Astrocyte (in vitro differentiated cells and primary cell): ENCODE data around the gene PUM2. TPM values are rescaled to one million over a fixed set of nuclear protein-coding genes. Genes with fewer than 3 reads are reported as not detected.
A peak's percentile ranks its signal among the peaks of the same experiment; 100 is the strongest.

Source experiments
- DNase-seq: peaks from one replicate; pipeline ENCODE4 v3.0.0-alpha.2; 2010; ENCODE audit warnings: low read depth
- FAIRE-seq: peaks from 2 replicates; lab custom pipeline; 2011; peaks lifted over from hg19 to GRCh38; lab: Jason Lieb, UNC
- H2AFZ ChIP-seq: 2 replicates; pipeline ENCODE4 v1.6.0; 2012; ENCODE audit warnings: low read depth, low read length, inconsistent platforms
- H3K27ac ChIP-seq: 2 replicates; pipeline ENCODE4 v1.5.1; 2011; ENCODE audit warnings: low read depth, low read length, inconsistent platforms
- H3K27me3 ChIP-seq: 2 replicates; pipeline ENCODE4 v1.6.0; 2011; ENCODE audit warnings: low read length, inconsistent platforms; ENCODE audit not compliant: insufficient read depth
- H3K36me3 ChIP-seq: 2 replicates; pipeline ENCODE4 v1.5.1; 2011; ENCODE audit warnings: low read length, inconsistent platforms; ENCODE audit not compliant: insufficient read depth
- H3K4me1 ChIP-seq: 2 replicates; pipeline ENCODE4 v1.5.1; 2011; ENCODE audit warnings: low read length, inconsistent platforms; ENCODE audit not compliant: insufficient read depth
- H3K4me2 ChIP-seq: 2 replicates; pipeline ENCODE4 v1.6.0; 2012; ENCODE audit warnings: low read length, inconsistent platforms
- H3K4me3 ChIP-seq: 2 replicates; pipeline ENCODE4 v1.5.1; 2011; ENCODE audit warnings: low read depth, mild to moderate bottlenecking, low read length, inconsistent platforms; ENCODE audit not compliant: insufficient read depth
- H3K79me2 ChIP-seq: 2 replicates; pipeline ENCODE4 v1.6.0; 2012; ENCODE audit warnings: mild to moderate bottlenecking, low read length, inconsistent platforms; ENCODE audit not compliant: insufficient read depth
- H3K9ac ChIP-seq: 2 replicates; pipeline ENCODE4 v1.6.0; 2012; ENCODE audit warnings: mild to moderate bottlenecking, low read length, inconsistent platforms
- H3K9me3 ChIP-seq: 2 replicates; pipeline ENCODE4 v1.5.1; 2012; ENCODE audit warnings: low read depth, mild to moderate bottlenecking, low read length, inconsistent platforms; ENCODE audit not compliant: insufficient read depth
- H4K20me1 ChIP-seq: 2 replicates; pipeline ENCODE4 v1.6.0; 2012; ENCODE audit warnings: low read length, inconsistent platforms; ENCODE audit not compliant: insufficient read depth
- H3K27ac Mint-ChIP-seq: one replicate; pipeline ENCODE4 v1.8.0; 2021; ENCODE audit warnings: mild to moderate bottlenecking, mixed read lengths; ENCODE audit not compliant: unreplicated experiment
- H3K27me3 Mint-ChIP-seq: one replicate; pipeline ENCODE4 v1.8.0; 2021; ENCODE audit warnings: low read depth, mixed read lengths; ENCODE audit not compliant: unreplicated experiment
- H3K36me3 Mint-ChIP-seq: one replicate; pipeline ENCODE4 v1.8.0; 2021; ENCODE audit warnings: low read depth, mixed read lengths; ENCODE audit not compliant: unreplicated experiment
- H3K4me1 Mint-ChIP-seq: one replicate; pipeline ENCODE4 v1.8.0; 2021; ENCODE audit warnings: low read depth, mixed read lengths; ENCODE audit not compliant: unreplicated experiment
- H3K4me3 Mint-ChIP-seq: one replicate; pipeline ENCODE4 v1.8.0; 2021; ENCODE audit warnings: mild to moderate bottlenecking, moderate library complexity, mixed read lengths; ENCODE audit not compliant: unreplicated experiment
- H3K9me3 Mint-ChIP-seq: one replicate; pipeline ENCODE4 v1.8.0; 2021; ENCODE audit warnings: mild to moderate bottlenecking, mixed read lengths; ENCODE audit not compliant: unreplicated experiment
- CTCF ChIP-seq: IDR thresholded peaks from 2 replicates; pipeline ENCODE4 v1.5.1; 2011; ENCODE audit warnings: low read depth, mild to moderate bottlenecking, inconsistent platforms, low read length, moderate library complexity; ENCODE audit not compliant: insufficient read depth
- EZH2 ChIP-seq: IDR thresholded peaks from 2 replicates; pipeline ENCODE4 v1.6.1; 2012; ENCODE audit warnings: mild to moderate bottlenecking, low read length, inconsistent platforms; ENCODE audit not compliant: insufficient read depth
- total RNA-seq: library from RNA; stranded (reverse); gene quantifications from 2 replicates; pipeline ENCODE4 v1.2.1, GENCODE V29; 2021

PUM2 gene
- total RNA-seq, 1 donor from 2014 or later: 69.4 TPM

DNA sequence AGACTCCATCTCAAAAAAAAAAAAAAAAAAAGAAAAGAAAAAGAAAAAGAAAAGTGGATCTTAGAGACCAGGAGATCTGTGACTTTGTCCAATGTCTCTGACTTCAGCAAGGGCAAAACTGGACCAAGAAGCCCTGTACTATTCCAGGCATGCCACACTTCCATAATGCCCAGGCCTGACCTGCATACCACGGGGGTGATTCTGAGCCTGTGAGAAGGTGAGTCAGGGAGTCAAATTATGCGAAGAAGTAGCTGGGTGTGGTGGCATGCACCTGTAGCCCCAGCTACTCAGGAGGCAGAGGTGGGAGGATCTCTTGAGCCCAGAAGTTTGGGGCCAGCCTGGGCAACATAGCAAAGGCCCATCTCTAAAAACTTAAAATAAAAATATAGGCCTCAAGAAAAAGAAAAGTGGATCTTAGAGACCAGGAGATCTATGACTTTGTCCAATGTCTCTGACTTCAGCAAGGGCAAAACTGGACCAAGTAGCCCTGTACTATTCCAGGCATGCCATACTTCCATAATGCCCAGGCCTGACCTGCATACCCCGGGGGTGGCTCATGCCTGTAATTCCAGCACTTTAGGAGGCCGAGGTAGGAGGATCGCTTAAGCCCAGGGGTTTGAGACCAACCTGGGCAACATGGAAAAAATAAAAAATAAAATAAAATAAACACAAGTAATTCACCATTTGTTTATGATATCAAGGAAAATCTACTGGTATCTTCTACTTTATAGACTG, 12.2 kb upstream of the PUM2 start:
- H3K4me1 ChIP-seq: peaks cover 7% of the 10 kb centered on the region
- H3K9ac ChIP-seq: no peak overlapping the region
- no peak overlapping the region for H3K4me3 Mint-ChIP-seq
- no peaks in the 10 kb centered on the region for H3K36me3 Mint-ChIP-seq
- no peak overlapping the region for H2AFZ ChIP-seq
- no peak overlapping the region for H3K4me2 ChIP-seq
- H3K9me3 Mint-ChIP-seq: no peaks in the 10 kb centered on the region
- H3K79me2 ChIP-seq: no peaks in the 10 kb centered on the region
- no peak for FAIRE-seq
- no peaks in the 10 kb centered on the region for H3K27me3 Mint-ChIP-seq
- no peaks in the 10 kb centered on the region for H3K36me3 ChIP-seq
- H4K20me1 ChIP-seq: no peaks in the 10 kb centered on the region
- H3K4me3 ChIP-seq: no peak overlapping the region
- H3K27ac Mint-ChIP-seq: no peak overlapping the region
- DNase-seq: no peak
- H3K4me1 Mint-ChIP-seq: peaks cover 11% of the 10 kb centered on the region
- H3K9me3 ChIP-seq: no peaks in the 10 kb centered on the region
- H3K27ac ChIP-seq: no peak overlapping the region
- TF ChIP-seq EZH2 (no peak), CTCF (no peak)
- H3K27me3 ChIP-seq: no peaks in the 10 kb centered on the region

GRCh38 chr2:20361893-20362292, 11.2 kb upstream of the PUM2 start:
- no peaks in the 10 kb centered on the region for H3K36me3 ChIP-seq
- no peaks in the 10 kb centered on the region for H3K27me3 Mint-ChIP-seq
- peaks cover 11% of the 10 kb centered on the region for H3K4me1 Mint-ChIP-seq
- H3K9me3 Mint-ChIP-seq: no peaks in the 10 kb centered on the region
- no peak overlapping the region for H3K27ac ChIP-seq
- no peak overlapping the region for H3K27ac Mint-ChIP-seq
- H4K20me1 ChIP-seq: no peaks in the 10 kb centered on the region
- H3K36me3 Mint-ChIP-seq: no peaks in the 10 kb centered on the region
- no peak overlapping the region for H3K9ac ChIP-seq
- no peak for FAIRE-seq
- no peaks in the 10 kb centered on the region for H3K9me3 ChIP-seq
- H3K27me3 ChIP-seq: no peaks in the 10 kb centered on the region
- peaks cover 7% of the 10 kb centered on the region for H3K4me1 ChIP-seq
- no peak for DNase-seq
- H3K79me2 ChIP-seq: no peaks in the 10 kb centered on the region
- no peak overlapping the region for H3K4me3 Mint-ChIP-seq
- no peak overlapping the region for H3K4me3 ChIP-seq
- no peak overlapping the region for H3K4me2 ChIP-seq
- peak overlapping the region; percentile 5 for H2AFZ ChIP-seq
- no peak for TF ChIP-seq CTCF
- TF ChIP-seq EZH2: no peak

- H3K4me1 ChIP-seq: peaks cover 12% of the 10 kb centered on the region
- no peaks in the 10 kb centered on the region for H3K27me3 ChIP-seq
- Mint-ChIP-seq H3K9me3 (no peaks in the 10 kb centered on the region), H3K4me3 (no peak overlapping the region), H3K27ac (no peak overlapping the region), H3K27me3 (no peaks in the 10 kb centered on the region), H3K36me3 (no peaks in the 10 kb centered on the region), H3K4me1 (no peaks in the 10 kb centered on the region)
- H3K79me2 ChIP-seq: no peaks in the 10 kb centered on the region
- H3K4me3 ChIP-seq: no peak overlapping the region
- H3K9ac ChIP-seq: no peak overlapping the region
- no peak for DNase-seq
- H3K27ac ChIP-seq: no peak overlapping the region
- no peak overlapping the region for H3K4me2 ChIP-seq
- FAIRE-seq: no peak
- no peak overlapping the region for H2AFZ ChIP-seq
- no peaks in the 10 kb centered on the region for H3K9me3 ChIP-seq
- no peaks in the 10 kb centered on the region for H4K20me1 ChIP-seq
- no peak for TF ChIP-seq EZH2
- no peak for TF ChIP-seq CTCF
- H3K36me3 ChIP-seq: no peaks in the 10 kb centered on the region
These were observed 8.5 kb upstream of the PUM2 start for GRCh38 chr2:20359096-20359495.
